HG02642 (cell line): ENCODE results near the gene MAGEC3.

Experiments
- ATAC-seq: cut with Tn5 transposase; IDR thresholded peaks from one replicate; pipeline ENCODE4 v1.9.1; 2021; ENCODE audit warnings: mild to moderate bottlenecking; ENCODE audit not compliant: unreplicated experiment, poor library complexity

MAGEC3 gene

DNA sequence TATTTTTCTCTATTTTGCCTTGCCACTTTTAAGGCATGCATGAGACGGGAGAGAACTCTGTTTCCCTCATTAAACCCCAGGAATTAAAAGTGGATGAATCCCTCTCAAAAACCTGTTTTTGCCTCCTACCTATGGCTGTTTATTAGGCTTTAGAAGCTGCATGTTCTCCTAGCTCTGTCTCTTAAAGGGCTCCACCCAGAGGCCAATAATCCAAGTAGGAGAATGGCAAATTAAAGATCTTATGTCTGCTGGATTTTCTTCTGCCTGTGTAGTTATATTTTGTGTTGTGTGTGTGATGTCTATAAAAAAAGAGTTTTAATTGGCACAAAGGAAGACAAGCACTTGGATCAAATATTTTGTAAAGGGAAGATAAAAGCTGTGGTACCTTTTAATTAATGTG lies 98.0 kb downstream of the MAGEC3 start:
- no peak for ATAC-seq

DNA sequence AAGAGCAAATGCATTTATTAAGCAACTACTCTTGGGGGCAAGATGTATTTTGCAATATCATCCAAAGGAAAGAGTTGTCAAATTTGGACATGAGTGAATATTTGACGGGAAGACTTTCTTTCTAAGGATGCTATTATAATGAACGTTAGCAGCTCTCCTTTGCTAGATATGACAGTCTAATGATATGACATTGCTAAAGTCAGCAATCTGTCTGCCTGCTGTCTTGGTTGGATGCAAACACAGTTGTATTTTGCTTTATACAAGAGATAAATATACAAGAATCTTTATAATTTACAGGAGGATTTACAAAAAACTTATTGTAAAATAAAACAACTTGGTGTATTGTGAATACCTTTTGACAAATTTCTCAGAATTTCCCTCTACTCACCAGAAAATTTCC lies 103.1 kb downstream of the MAGEC3 start:
- ATAC-seq = no peak

DNA sequence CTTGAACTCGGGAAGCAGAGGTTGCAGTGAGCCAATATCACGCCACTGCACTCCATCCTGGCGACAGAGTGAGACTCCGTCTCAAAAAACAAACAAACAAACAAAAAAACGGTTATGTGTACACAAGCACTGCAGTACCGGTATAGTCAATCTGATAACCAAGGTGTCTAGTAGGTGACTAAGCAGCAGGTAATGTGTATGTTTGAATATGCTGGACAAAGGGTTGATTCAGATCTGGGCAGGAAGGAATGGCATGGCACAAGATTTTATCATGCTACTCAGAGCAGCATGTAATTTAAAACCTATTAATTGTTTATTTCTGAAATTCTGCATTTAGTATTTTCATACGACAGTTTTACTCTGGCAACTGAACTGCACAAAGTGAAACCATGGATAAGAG lies 107.3 kb downstream of the MAGEC3 start:
- no peak for ATAC-seq

DNA sequence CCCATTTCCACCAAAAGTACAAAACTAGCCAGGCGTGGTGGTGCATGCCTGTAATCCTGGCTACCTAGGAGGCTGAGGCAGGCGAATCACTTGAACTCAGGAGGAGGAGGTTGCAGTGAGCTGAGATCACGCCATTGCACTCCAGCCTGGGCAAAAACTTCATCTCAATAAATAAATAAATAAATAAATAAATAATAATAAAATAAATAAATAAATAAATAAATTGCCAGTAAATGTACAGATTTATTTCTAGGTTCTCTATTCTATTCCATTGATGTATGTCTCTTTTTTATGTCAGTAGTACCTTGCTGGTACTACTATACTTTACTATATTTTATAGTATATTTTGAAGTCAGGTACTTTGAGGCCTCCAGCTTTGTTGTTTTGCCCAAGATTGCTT lies 109.2 kb downstream of the MAGEC3 start:
- no peak for ATAC-seq
